Stimulated activated CD8-positive, alpha-beta memory T cell treated with anti-CD3 and anti-CD28 coated beads, Interleukin-12 subunit alpha, Interleukin-12 subunit beta, amount 100 ng/mL, for 24 hours (primary cell): ENCODE measurements around the gene GLCE.
"Not testable (repeated sequence)": the region's sequence is repeated elsewhere in the genome, so short reads cannot be mapped to it uniquely, and the experiment has no call there.

Source experiments
- DNase-seq: peaks from one replicate; pipeline ENCODE4 v3.0.0-alpha.2; 2020; ENCODE audit errors: extremely low read depth

Gene GLCE

DNA sequence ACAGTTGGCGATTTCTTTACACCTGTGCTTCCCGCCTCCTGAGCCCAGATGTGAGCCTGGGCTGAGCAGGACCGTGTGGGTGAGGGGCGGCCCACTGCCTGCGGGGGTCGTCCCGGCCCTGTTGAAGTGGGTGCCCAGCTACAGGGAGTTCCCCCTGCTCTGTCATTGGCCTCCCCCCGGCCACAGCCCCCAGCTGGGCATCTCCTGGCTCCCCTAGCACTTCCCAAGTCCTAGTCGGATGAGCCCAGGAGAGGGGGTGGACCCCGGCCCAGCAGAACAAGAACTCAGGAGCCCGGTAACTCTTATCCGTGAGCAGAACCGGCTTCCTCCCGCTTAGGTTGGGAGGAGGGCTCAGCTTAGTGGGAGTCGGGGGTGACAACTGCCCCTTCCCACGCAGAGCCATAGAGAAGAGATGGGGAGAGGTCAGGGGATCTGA is 139.0 kb downstream of the GLCE start:
- no peak for DNase-seq

GRCh38 chr15:69299943-69300588 is 139.6 kb downstream of the GLCE start:
- DNase-seq: no peak

GRCh38 chr15:69301101-69301500 is 140.7 kb downstream of the GLCE start:
- not testable (repeated sequence) for DNase-seq

DNA sequence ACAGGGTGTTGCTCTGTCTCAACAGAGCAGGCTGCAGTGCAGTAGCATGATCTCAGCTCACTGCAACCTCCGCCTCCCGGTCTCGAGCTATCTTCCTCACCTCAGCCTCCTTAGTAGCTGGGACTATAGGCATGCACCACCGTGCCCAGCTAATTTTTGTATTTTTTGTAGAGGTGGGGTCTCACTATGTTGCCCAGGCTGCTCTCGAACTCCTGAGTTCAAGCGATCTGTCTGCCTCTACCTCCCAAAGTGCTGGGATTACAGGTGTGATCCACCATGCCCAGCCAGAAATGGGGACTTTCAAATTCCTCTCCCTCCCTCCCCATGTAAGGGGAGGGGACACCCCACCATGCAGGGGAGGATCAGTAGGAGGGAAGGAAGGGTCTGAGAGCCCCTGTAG is 141.7 kb downstream of the GLCE start:
- DNase-seq: not testable (repeated sequence)

DNA sequence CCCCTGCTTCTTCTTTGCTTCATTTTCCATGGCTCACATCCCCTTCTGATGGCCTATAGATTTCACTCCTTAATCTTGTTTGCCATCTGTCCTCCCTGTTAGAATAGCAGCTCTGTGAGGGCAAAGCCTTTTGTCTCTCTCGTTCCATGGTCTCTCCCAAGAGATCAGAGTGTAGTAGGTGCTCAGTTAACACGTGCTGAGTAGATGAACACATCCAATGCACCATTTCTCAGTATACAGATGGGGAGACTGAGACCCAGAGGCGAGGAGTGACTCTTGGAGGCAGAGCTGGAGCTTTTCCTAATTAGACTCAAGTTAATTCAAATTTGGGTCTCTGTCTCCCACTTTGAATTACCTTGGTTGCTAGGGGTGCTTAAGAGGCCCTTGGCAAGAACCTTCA is 142.5 kb downstream of the GLCE start:
- no peak for DNase-seq

GRCh38 chr15:69303337-69304181 is 143.1 kb downstream of the GLCE start:
- no peak for DNase-seq

GRCh38 chr15:69304182-69304545 is 143.7 kb downstream of the GLCE start:
- no peak for DNase-seq

GRCh38 chr15:69305204-69305931 is 144.9 kb downstream of the GLCE start:
- no peak for DNase-seq

DNA sequence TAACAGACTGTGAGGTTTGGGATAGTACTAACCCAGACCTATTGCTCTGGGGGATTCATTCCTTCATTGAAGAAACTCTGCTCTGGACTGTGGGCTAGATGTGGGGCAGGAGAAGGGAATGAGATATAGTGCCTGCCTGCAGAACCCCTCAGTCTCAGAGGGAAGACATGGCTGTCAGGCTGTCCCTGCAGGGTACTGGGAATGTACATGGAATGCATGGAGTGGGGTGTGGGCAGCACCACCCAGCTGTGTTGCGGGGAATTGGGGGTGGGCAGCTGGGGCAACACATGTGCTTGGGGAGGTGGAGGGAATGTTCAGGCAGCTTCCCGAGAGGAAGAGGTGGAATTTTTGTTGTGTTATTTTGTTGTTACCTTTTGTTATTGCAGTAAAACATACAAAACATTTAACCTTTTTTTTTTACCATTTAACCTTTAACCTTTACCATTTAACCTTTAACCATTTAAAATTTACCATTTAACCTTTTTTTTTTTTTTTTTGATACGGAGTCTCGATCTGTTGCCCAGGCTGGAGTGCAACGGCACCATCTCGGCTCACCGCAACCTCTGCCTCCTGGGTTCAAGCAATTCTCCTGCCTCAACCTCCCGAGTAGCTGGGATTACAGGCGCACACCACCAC is 145.6 kb downstream of the GLCE start:
- no peak for DNase-seq

DNA sequence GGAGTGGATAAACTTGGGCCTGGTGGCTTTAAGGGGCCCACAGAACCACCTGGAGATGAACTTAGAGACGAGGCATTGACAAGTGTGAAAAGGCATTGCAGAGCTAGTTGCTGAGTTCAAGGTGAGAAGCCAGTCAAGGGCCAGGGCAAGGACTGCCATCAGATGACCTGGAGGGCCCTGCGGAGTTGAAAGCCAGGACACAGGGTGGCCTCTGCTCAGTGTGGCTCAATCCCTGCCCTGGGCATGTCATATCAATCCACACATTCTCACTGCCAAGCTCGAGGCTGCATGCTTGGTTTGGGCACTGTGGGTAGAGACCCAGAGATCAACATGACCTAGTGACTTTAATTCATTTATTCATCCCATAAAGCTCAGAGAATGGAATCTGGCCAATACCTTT is 147.5 kb downstream of the GLCE start:
- no peak for DNase-seq

DNA sequence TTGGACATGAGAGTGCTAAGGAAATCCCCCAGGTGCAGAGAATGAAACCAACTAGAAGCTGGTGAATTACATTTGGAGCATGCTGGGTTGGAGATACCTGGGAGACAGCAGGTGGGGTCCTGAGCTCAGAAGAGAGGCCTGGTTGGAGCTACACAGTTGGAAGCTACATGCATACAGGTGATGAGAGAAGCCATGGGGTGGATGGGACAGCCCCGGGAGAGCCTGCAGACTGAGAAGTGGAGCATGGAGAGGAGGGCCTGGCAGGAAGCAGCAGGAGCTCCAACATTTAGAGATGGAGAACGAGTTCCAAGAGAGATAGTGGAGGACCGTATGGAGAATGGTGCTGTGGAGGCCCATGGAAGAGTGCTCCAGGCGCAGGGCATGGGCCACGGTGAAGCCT is 148.5 kb downstream of the GLCE start:
- no peak for DNase-seq

- DNase-seq: no peak
Observed at GRCh38 chr15:69311319-69311721, 150.9 kb downstream of the GLCE start.

GRCh38 chr15:69313432-69314000 is 153.1 kb downstream of the GLCE start:
- DNase-seq: no peak

DNA sequence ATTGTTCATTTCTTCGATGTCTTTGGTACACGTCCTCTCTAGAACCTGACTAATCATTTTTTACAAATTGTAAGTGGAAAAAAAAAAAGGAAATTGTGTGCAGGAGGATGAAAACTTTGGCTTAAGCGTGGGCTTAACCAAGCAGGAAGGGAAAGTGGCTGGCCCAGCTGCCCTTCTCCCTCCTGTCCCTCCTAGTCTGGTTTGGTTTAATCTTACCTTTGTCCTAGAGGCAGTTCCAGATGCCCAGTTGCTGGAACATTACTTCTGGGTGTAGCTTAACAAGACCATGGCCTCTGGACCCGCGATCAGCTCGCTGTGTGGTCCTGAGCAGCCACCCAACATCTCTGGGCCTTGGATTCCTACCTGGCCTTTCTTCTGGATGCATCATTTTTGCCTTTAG is 153.7 kb downstream of the GLCE start:
- DNase-seq: no peak

GRCh38 chr15:69314736-69315135 is 154.3 kb downstream of the GLCE start:
- no peak for DNase-seq

DNA sequence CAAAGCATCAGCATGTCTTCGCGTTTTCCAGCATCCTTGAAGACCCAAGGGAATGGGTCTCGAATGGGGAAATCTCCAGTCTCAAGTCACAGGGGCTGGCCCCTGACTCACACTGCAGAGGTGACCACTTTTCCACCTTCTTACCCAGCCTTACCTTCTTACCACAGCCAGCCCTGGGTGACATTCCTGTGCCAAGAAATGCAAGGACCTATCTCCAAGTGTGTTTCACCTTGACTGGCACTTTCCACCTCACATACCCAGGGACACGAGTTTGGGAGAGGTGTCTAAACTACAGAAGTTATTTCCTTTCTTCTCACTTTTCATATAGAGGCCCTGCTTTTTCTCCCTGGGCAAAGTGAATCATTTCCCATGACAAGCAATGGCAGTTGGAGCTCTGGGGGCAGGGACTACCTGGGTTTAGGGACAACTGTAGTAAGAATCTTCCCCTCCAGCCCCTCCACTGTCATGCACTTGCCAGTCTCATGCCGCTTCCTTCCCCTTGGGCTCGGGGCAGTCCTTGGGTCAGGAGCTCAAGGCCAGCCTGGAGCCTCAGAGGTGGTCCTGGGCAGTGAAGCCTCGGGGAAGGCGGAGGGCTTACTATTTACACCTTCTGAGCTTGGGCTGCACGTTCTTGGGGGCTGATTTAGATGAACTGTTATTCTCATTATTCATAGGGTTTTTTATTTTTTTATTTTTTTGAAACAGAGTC is 155.1 kb downstream of the GLCE start:
- no peak for DNase-seq

DNA sequence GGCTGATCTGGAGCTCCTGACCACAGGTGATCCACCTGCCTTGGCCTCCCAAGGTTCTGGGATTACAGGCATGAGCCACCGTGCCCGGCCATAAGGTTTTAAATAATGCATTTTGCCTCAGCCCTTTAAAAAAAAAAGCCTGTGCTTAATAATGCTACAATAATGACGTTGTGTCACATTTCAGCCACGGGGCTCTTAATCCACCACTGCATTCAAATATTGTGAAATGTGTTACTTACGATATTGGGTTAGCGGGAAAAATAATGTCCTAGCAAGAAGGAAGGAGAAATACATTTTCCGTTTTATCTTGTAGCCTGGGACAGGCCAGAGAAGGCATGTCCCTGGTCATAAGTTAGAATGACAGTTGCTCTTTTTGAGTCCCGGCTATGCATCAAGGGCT is 155.9 kb downstream of the GLCE start:
- no peak for DNase-seq

DNA sequence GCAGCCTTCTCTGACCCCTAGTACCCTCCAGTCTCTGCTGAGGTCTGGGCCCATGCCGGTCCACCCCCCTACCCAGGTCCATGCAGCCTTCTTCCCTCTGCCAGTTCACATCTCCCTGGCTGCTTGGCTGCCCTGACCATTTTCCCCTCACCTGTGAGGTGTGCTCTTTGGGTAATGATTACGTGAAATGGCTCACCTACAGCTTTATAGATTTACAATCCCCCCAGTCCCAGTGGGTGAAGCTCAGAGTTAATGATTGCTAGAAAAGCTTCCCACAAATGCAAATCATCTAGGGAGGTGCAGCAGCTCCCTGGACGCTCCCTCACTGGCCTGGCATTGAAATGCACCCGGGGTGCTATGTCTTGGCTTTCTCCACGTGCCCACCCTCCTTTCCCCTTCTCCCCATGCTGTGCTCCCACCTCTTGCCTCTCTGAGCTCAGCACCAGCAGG is 157.0 kb downstream of the GLCE start:
- DNase-seq: no peak

DNA sequence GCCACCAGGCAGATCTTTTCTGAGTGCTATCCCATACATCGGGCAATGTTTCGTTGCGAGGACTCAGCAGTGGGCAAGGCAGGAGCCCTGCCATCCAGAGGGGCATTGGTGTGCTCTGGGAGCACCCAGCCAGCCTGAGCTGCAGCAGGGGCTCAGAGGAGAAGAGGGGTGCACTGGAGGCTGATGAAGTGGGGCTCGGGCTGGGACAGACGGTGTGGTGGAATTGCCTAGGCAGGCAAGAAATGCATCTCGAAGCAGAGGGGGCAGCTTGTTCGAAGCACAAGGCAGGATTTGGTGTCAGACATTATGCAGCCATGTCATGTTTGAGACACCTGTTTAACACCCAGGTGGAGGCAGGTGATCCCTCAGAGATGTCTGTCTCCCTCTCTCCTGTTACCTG is 157.6 kb downstream of the GLCE start:
- no peak for DNase-seq

- no peak for DNase-seq
Observed at GRCh38 chr15:69319384-69320375, 159.2 kb downstream of the GLCE start.
